Upper lobe of left lung (tissue), 6 donors: Measurements from ENCODE around the gene SMIM36. TPM values are rescaled to one million over a fixed set of nuclear protein-coding genes. Genes with fewer than 3 reads are reported as not detected.

Experiments
- ATAC-seq, 2 donors: fragments of 200-7000 bp; cut with Tn5 transposase; one replicate each; pipeline ENCODE4 v1.9.1; 2022; ENCODE audit warnings: mild to moderate bottlenecking in 2 of 2, moderate library complexity in 2 of 2; ENCODE audit not compliant: low FRiP score in 2 of 2
- DNase-seq, 2 donors: peaks; one replicate each; pipeline ENCODE4 v3.0.0-alpha.2; 2019 to 2020
- H3K27ac ChIP-seq, 4 donors: fragments of 200-600 bp; sonication (generic); one replicate each; pipeline ENCODE4 v1.5.1; 2016 to 2019
- H3K27me3 ChIP-seq, 4 donors: fragments of 200-600 bp; sonication (generic); one replicate each; pipeline ENCODE4 v1.5.1; 2017 to 2019
- H3K36me3 ChIP-seq, 4 donors: fragments of 200-600 bp; sonication (generic); one replicate each; pipeline ENCODE4 v1.5.1; 2016 to 2019
- H3K4me1 ChIP-seq, 4 donors: fragments of 200-600 bp; sonication (generic); one replicate each; pipeline ENCODE4 v1.5.1; 2018 to 2019
- H3K4me3 ChIP-seq, 4 donors: fragments of 200-600 bp; sonication (generic); one replicate each; pipeline ENCODE4 v1.5.1; 2017 to 2019; ENCODE audit warnings: mild to moderate bottlenecking in 2 of 4, moderate library complexity in 1 of 4
- H3K9me3 ChIP-seq, 4 donors: fragments of 200-600 bp; sonication (generic); one replicate each; pipeline ENCODE4 v1.5.1; 2018 to 2019
- EP300 ChIP-seq, 4 donors: sonication (generic); formaldehyde crosslinking; IDR thresholded peaks; one replicate each; pipeline ENCODE4 v1.5.1; 2017; ENCODE audit warnings: antibody characterized with exemption in 4 of 4, control low read depth in 2 of 4
- POLR2A ChIP-seq, 4 donors: fragments of 450-650 bp; IDR thresholded peaks; one replicate each; pipeline ENCODE4 v1.5.1; 2016 to 2017; ENCODE audit warnings: antibody characterized with exemption in 4 of 4, mild to moderate bottlenecking in 2 of 4
- POLR2AphosphoS5 ChIP-seq, 2 donors: sonication (generic); formaldehyde crosslinking; IDR thresholded peaks; one replicate each; pipeline ENCODE4 v1.5.1; 2017; ENCODE audit warnings: antibody characterized with exemption in 2 of 2
- WGBS, 2 donors: methylation state at CpG; one replicate each; pipeline ENCODE4 v1.1.5; 2017 to 2018; 5-methylcytosine and 5-hydroxymethylcytosine counted together
- total RNA-seq, 6 donors: library from RNA; depleted of rRNA in 4 of 6; stranded (reverse); fragments of >200 nt in 4 of 6; gene quantifications; one replicate each; pipeline versions ENCODE4 v1.1.0 to v1.2.1, GENCODE V29; 2016 to 2021
- TF ChIP-seq, protein P1 (sequence below), 6 experiments: fragments of 450-650 bp in 4 of 6; fragments of 200-600 bp in 2 of 6; sonication (generic) in 2 of 6; IDR thresholded peaks; one replicate each; pipeline ENCODE4 v1.5.1; 2016 to 2019; ENCODE audit warnings: antibody characterized with exemption in 6 of 6
- donor health status: DM: no; HTN: no; CAD: no; lungs with moderate emphysema.
- donor health status: DM: no; HTN: yes; CAD: no; lungs with severe emphysema.

Gene SMIM36
- total RNA-seq, 6 donors from 2014 or later: not detected

DNA sequence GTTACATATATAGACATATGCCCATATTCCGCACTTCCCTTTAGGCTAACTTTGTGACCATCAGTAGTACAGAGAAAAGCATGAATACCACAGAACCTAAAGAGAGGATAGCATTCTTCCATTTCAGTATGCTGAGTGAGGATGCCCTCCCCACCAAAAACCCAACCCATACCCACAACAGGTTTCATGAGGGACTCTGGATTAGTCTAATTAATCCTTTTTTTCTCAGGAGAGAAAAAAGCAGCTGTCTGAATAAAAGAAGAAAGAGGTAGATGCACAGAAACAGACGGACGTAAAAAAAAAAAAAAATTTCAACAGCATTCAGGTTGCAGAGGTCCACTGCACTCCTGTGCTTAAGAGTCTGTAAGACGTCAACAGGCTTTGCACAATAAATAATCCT is 96.3 kb downstream of the SMIM36 start:
- TF ChIP-seq, protein P1, sequence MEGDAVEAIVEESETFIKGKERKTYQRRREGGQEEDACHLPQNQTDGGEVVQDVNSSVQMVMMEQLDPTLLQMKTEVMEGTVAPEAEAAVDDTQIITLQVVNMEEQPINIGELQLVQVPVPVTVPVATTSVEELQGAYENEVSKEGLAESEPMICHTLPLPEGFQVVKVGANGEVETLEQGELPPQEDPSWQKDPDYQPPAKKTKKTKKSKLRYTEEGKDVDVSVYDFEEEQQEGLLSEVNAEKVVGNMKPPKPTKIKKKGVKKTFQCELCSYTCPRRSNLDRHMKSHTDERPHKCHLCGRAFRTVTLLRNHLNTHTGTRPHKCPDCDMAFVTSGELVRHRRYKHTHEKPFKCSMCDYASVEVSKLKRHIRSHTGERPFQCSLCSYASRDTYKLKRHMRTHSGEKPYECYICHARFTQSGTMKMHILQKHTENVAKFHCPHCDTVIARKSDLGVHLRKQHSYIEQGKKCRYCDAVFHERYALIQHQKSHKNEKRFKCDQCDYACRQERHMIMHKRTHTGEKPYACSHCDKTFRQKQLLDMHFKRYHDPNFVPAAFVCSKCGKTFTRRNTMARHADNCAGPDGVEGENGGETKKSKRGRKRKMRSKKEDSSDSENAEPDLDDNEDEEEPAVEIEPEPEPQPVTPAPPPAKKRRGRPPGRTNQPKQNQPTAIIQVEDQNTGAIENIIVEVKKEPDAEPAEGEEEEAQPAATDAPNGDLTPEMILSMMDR (IDR thresholded peaks at IDR 0.05): no peak
- no peak for TF ChIP-seq POLR2AphosphoS5 (IDR thresholded peaks at IDR 0.05)
- TF ChIP-seq POLR2A (IDR thresholded peaks at IDR 0.05): no peak
- no peak for TF ChIP-seq EP300 (IDR thresholded peaks at IDR 0.05)
- 96 to 97% methylated on average over 4 of the region's 4 CpGs for WGBS, 2 donors
- no peak overlapping the region for H3K27ac ChIP-seq

DNA sequence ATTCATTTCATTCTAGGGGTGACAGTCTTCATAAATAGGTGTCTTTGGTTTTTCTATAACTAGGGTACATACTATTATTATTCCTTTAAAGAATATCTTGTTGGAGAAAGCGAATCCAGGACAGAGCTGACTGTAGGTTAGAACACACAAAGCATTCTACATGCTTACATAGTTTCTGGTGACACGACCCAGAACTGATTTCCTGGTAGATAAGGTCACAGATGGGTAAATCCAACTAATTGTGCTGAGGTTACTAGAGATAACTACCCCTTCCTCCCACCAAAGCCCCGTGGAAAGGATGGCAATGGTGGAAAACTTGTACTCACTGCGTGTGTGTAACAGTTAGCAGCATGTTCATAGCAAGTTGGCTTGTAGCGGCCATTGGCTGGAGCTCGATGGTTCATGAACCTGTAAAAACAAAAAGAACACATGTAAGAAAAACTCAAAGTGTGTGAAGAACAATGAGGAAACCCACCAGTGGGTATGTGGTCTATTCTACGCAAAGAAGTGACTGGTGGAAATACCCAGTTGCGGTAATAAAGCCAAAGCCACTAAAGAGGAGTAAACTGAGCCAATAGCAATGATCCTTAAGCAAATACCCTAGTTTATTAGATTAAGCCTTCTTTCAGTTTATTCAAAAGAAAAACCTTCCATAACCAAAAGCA is 97.3 kb downstream of the SMIM36 start:
- DNase-seq: no peak
- H3K27ac ChIP-seq: no peak overlapping the region
- 88 to 92% methylated on average over 8 of the region's 8 CpGs for WGBS, 2 donors
- H3K4me1 ChIP-seq: peaks cover 0 to 6% (median 0%) of the 10 kb centered on the region in 4 donors
- no peaks in the 10 kb centered on the region for H3K27me3 ChIP-seq
- no peak for ATAC-seq
- H3K4me3 ChIP-seq: no peak overlapping the region
- peaks cover 0 to 40% (median 19%) of the 10 kb centered on the region in 4 donors for H3K36me3 ChIP-seq
- no peaks in the 10 kb centered on the region for H3K9me3 ChIP-seq
- TF ChIP-seq POLR2AphosphoS5 (IDR thresholded peaks at IDR 0.05) (no peak), EP300 (IDR thresholded peaks at IDR 0.05) (no peak), POLR2A (IDR thresholded peaks at IDR 0.05) (no peak)
- TF ChIP-seq, protein P1 (IDR thresholded peaks at IDR 0.05): no peak

More for the DNA sequence above, 96.3 kb downstream of the SMIM36 start:
- ATAC-seq (no peak), DNase-seq (no peak)
- Histone ChIP-seq H3K4me1 (peaks cover 0 to 8% (median 1%) of the 10 kb centered on the region in 4 donors), H3K36me3 (peaks cover 0 to 29% (median 11%) of the 10 kb centered on the region in 4 donors), H3K4me3 (no peak overlapping the region), H3K9me3 (no peaks in the 10 kb centered on the region), H3K27me3 (no peaks in the 10 kb centered on the region)

DNA sequence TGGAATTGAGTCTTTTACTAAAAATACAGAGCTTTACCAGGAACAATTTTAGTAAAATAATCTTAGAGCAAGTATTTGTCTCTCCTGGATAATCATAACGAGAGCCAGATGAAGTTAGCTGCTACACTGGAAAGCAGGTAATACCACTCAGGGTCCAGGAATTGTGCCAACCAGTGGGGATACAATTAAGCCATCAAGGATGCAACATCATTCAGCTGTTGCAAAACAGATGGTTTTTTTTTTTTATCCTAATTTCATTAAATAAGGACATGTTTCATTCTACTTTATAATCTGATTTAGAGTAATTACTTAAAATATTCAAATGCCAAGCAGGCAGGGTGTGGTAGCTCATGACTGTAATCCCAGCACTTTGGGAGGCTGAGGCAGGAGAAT is 99.8 kb downstream of the SMIM36 start:
- Histone ChIP-seq H3K27ac (no peak overlapping the region), H3K36me3 (peaks cover 0 to 61% (median 21%) of the 10 kb centered on the region in 4 donors)

DNA sequence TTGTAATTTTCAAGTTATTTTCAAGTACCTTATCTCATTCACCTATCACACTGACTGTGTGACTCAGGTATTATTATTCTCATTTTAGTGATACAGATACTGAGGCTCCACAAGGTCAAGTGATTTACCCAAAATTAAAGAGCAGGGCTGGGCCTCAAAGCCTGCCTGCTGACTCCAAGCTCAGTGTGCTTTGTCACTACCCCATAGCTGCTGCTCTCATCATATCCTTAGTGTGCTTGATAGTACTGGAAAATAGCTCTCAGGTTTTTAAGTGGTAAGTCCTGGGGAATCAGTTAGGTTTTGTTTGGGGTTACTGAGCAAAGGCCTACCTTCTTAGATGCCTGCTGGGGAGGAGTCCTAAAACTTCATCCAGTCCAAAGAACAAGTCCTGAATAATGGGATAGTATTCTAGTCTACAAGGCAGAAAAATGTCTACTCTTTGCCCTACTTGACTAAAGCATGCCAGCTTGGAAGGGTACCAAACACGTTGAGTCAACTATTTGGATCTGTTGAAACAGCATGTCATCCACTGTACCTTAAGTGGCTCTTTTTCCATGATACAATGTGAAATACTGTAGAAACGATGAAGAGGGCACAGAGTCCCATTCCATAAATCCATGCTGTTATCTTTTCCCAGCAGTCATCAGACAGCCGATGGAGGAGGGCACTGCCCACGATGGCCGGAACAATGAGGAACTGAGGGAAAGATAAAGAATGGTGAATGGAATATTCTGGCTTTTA is 100.4 kb downstream of the SMIM36 start:
- TF ChIP-seq, protein P1 (IDR thresholded peaks at IDR 0.05): no peak
- Histone ChIP-seq H3K9me3 (no peaks in the 10 kb centered on the region), H3K27ac (no peak overlapping the region), H3K36me3 (peaks cover 0 to 64% (median 21%) of the 10 kb centered on the region in 4 donors), H3K4me1 (no peaks in the 10 kb centered on the region), H3K27me3 (no peaks in the 10 kb centered on the region), H3K4me3 (no peak overlapping the region)
- DNase-seq: peak in 1 of 2 donors; percentile 38
- peak in 1 of 2 donors; percentile 62 for ATAC-seq
- WGBS, 2 donors: 75 to 76% methylated on average over 5 of the region's 5 CpGs

More for the DNA sequence above, 99.8 kb downstream of the SMIM36 start:
- Histone ChIP-seq H3K4me3 (no peak overlapping the region), H3K9me3 (no peaks in the 10 kb centered on the region), H3K4me1 (peaks cover 0 to 3% (median 0%) of the 10 kb centered on the region in 4 donors), H3K27me3 (no peaks in the 10 kb centered on the region)
- no peak for TF ChIP-seq POLR2AphosphoS5 (IDR thresholded peaks at IDR 0.05)
- no peak for TF ChIP-seq POLR2A (IDR thresholded peaks at IDR 0.05)
- no peak for TF ChIP-seq EP300 (IDR thresholded peaks at IDR 0.05)
- TF ChIP-seq, protein P1 (IDR thresholded peaks at IDR 0.05): no peak
- DNase-seq: no peak
- no peak for ATAC-seq
- 72 to 76% methylated on average over 1 of the region's 1 CpG for WGBS, 2 donors
